ENCODE results near the gene PCCA.

GRCh38 chr13:100513171-100513570 lies 424.3 kb downstream of the PCCA start:
- no peak for TF ChIP-seq CTCF (IDR thresholded peaks at IDR 0.05)
- TF ChIP-seq POLR2A (IDR thresholded peaks at IDR 0.05): no peak

Measured in Peyer's patch (tissue), 4 donors.